Muscle layer of colon (tissue), 2 donors: ENCODE results near the gene IRAG1.

Source experiments
- H3K27ac ChIP-seq: one replicate; pipeline ENCODE4 v1.7.0; 2013; ENCODE audit warnings: low read depth, mild to moderate bottlenecking, low read length, moderate library complexity
- H3K27me3 ChIP-seq, 2 donors: one replicate each; pipeline ENCODE4 v1.7.0; 2013; ENCODE audit warnings: low read length in 2 of 2, mild to moderate bottlenecking in 2 of 2; ENCODE audit not compliant: insufficient read depth in 2 of 2, control insufficient read depth in 1 of 2
- H3K36me3 ChIP-seq: one replicate; pipeline ENCODE4 v1.7.0; 2013; ENCODE audit warnings: mild to moderate bottlenecking, low read length; ENCODE audit not compliant: insufficient read depth
- H3K4me1 ChIP-seq: one replicate; pipeline ENCODE4 v1.7.0; 2013; ENCODE audit warnings: mild to moderate bottlenecking, low read length; ENCODE audit not compliant: insufficient read depth
- H3K4me3 ChIP-seq, 2 donors: one replicate each; pipeline ENCODE4 v1.7.0; 2013; ENCODE audit warnings: low read length in 2 of 2, low read depth in 1 of 2, mild to moderate bottlenecking in 1 of 2, moderate library complexity in 1 of 2
- H3K9ac ChIP-seq: one replicate; pipeline ENCODE4 v1.7.0; 2013; ENCODE audit warnings: low read length
- H3K9me3 ChIP-seq: one replicate; pipeline ENCODE4 v1.7.0; 2013; ENCODE audit warnings: mild to moderate bottlenecking, low read length
- donor health status: abdominal sarcoma.
- donor health status: Adenocarcinoma of cecum.

The IRAG1 gene

DNA sequence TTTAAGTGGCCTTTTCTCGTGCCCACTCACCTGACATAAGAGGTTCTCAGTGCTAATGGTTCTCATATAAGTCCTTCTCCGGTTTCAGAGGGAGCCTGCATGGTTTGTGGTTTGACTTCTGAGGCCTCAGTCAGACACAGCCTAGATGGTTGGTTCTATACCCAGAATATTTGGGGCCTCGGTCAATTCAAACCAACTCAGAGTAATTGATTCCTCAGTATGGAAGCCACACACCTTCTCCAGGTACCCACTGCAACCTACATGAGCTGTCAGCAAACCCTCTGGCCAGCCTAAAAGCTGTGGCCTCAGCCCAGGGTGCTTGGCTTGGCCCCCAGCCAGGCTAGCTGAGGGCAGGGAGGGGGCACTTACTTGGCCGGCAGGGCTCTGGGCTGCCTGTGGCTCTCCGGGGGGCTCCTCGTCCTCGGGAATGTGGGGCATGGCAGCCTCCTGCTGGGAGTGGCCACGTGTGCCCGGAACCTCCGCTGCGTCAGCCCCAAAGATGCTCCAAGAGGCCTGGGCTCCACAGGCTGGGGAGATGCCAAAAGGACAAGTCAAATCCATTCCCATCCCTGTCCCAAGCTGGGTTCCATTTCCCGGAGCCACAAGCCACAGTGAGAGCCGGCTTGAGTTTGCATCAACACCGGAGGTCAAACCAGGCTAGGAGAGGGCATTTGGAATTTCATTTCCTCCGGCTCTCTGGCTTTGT, 41.7 kb downstream of the IRAG1 start:
- H3K36me3 ChIP-seq, result peaks cover 20% of the 10 kb centered on the region
- no peak overlapping the region for H3K4me3 ChIP-seq
- no peaks in the 10 kb centered on the region for H3K9me3 ChIP-seq
- H3K27me3 ChIP-seq, result no peaks in the 10 kb centered on the region
- H3K9ac ChIP-seq, result no peak overlapping the region
- peaks cover 69% of the 10 kb centered on the region for H3K4me1 ChIP-seq
- peak overlapping the region; percentile 31 for H3K27ac ChIP-seq

DNA sequence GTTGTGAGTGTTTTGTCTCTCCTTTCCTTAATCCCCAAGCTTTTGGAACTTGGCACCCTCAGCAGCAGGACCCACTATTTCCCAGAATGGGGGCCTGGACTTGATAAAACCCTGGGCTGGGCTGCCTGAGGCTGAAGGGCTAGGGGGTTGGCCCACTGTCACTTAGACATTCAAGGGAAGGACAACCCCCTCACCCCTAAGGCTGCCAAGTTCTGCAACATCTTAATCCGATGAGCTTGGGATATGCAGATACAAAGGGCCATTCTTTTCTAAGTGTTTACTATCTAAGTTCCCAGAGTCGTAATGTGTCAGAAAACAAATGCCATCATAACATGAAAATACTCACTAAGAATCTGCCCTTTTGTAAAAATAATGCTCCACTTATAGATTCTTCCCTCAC, 42.9 kb downstream of the IRAG1 start:
- H3K27me3 ChIP-seq, result no peaks in the 10 kb centered on the region
- no peak overlapping the region for H3K4me3 ChIP-seq
- no peaks in the 10 kb centered on the region for H3K9me3 ChIP-seq
- H3K9ac ChIP-seq, result no peak overlapping the region
- peaks cover 19% of the 10 kb centered on the region for H3K36me3 ChIP-seq
- H3K4me1 ChIP-seq, result peaks cover 70% of the 10 kb centered on the region
- H3K27ac ChIP-seq, result no peak overlapping the region

DNA sequence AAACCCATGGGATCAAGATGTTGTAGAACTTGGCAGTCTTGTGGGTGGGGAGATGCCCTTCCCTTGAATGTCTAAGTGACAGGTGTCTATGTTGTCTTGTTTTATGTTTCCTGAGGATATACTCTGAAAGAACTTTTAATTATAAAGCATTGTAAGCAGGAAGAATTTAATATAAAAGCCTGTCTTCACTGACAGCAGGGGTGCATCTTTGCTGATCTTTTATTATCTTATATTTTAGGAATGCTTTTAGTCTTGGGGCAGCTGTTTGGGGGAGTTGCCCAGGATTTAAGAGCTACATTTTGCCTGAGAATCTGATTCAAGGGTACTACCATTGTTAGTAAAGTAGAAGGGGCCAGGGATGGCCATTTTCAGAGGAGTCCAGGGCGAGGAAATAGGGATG, 43.4 kb downstream of the IRAG1 start:
- H3K36me3 ChIP-seq, result peaks cover 19% of the 10 kb centered on the region
- H3K9ac ChIP-seq, result no peak overlapping the region
- no peak overlapping the region for H3K27ac ChIP-seq
- H3K9me3 ChIP-seq, result no peaks in the 10 kb centered on the region
- peaks cover 66% of the 10 kb centered on the region for H3K4me1 ChIP-seq
- no peak overlapping the region for H3K4me3 ChIP-seq
- H3K27me3 ChIP-seq, result no peaks in the 10 kb centered on the region

DNA sequence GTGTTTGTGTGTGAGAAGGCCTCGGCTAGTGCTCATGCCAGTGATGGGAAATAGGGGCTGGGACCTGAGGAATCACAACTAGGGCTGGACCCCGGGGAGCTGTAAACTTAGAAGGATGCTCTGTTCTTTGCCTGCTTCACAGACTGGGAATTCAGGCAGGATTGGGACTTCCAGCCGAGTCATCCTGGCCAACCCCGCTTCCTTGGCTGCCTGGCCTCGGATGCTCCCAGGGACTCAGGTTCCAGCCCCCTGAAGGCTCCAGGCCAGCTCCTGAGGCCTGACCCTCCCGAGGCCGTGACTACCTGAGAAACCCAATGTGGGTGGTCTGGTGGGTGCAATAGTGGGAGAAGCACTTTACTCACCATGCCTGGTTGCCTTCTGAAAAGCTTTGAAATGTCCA, 44.7 kb downstream of the IRAG1 start:
- Histone ChIP-seq H3K9me3 (no peaks in the 10 kb centered on the region), H3K4me3 (no peak overlapping the region), H3K4me1 (peaks cover 55% of the 10 kb centered on the region), H3K9ac (no peak overlapping the region), H3K27ac (no peak overlapping the region), H3K27me3 (no peaks in the 10 kb centered on the region), H3K36me3 (peaks cover 19% of the 10 kb centered on the region)

DNA sequence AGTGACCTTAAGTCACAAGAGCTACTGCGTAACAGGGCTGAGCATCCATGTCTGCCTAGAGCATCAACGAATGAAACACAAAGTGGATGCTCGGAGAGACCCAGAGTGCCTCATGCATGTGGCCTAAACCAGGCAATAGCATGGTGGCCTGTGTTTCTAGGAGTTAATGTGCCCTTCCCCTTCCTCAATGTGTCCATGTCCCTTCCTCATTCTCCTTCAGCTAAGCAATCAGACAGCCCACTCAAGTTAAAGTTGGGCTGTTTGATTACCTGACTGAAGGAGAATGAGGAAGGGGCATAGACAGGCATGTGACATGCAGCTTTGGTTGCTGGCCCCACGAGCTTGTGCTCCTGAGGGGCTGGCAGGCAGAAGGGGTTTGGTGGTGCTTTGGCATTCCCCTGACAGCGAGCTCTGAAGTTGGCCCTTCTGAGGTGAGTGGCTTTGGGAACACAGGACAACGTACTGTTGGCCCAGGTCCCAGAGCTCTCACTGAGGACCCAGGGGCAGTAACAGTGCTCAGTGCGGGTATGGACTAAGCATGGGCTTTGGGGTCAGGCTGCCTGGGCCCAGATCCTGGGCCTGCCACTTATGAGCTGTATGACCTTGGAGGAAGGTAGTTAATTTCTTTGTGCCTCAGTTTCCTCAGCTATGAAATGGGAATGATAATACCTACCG, 46.7 kb downstream of the IRAG1 start:
- H3K36me3 ChIP-seq, result peaks cover 19% of the 10 kb centered on the region
- no peaks in the 10 kb centered on the region for H3K9me3 ChIP-seq
- H3K27me3 ChIP-seq, result no peaks in the 10 kb centered on the region
- peaks cover 44% of the 10 kb centered on the region for H3K4me1 ChIP-seq
- H3K9ac ChIP-seq, result no peak overlapping the region
- no peak overlapping the region for H3K4me3 ChIP-seq
- H3K27ac ChIP-seq, result no peak overlapping the region

DNA sequence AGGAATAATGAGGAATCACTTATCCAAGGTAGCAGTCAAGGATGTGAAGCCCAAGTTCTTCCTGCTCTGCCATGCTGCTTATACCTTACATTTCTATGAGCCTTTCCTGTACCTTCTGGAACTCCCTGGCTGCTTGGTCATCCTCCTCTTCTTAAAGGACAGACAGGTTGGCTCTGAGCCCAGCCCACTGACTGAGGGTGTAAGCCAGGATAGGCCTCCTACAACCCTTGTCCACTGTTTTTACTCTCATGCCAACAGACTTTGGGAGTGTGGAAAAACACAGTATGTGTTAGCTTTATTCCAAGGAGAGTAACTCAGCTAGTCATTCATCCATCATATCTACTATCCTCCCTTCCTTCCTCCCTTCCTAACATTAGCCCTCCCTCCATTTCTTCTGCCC, 47.5 kb downstream of the IRAG1 start:
- peaks cover 19% of the 10 kb centered on the region for H3K36me3 ChIP-seq
- no peak overlapping the region for H3K4me3 ChIP-seq
- no peak overlapping the region for H3K27ac ChIP-seq
- H3K4me1 ChIP-seq, result peaks cover 47% of the 10 kb centered on the region
- H3K9ac ChIP-seq, result no peak overlapping the region
- H3K27me3 ChIP-seq, result no peaks in the 10 kb centered on the region
- no peaks in the 10 kb centered on the region for H3K9me3 ChIP-seq

DNA sequence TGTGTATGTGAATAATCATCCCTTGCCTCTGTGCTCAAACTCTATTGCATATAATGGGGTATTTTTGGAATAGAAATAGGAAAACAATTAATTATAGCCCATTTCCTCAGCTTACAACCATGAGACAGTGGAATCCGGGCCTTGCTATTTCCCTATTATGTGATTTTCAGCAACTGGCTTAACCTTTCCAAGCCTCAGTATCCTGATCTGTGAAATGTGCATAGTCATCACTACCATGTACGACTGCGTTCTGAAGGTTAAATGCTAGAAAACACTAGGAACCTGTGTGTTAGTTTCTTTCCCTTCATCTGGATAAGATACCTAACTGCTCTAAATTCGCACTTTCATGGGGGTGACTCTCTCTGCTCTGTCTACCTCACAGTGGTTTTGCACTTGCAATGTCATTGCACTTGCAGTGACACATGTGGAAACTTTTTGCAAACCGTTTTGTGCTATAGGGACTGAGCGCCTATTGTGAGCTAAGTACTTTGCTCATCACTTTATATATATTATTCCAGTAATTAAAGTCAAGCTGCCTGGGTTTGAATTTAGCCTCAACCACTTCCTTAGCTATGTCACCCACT, 48.3 kb downstream of the IRAG1 start:
- Histone ChIP-seq H3K9ac (no peak overlapping the region), H3K27me3 (no peaks in the 10 kb centered on the region), H3K4me3 (no peak overlapping the region), H3K4me1 (peaks cover 54% of the 10 kb centered on the region), H3K36me3 (peaks cover 19% of the 10 kb centered on the region), H3K27ac (no peak overlapping the region), H3K9me3 (no peaks in the 10 kb centered on the region)
